Liver (tissue), 3 donors: ENCODE data around the gene WDR46.

Experiments used
- EGR1 ChIP-seq, 2 donors: IDR thresholded peaks; 2 replicates each; pipeline ENCODE4 v1.6.1; 2016 to 2018; ENCODE audit warnings: antibody characterized with exemption in 2 of 2, low read depth in 2 of 2
- FOXA1 ChIP-seq: IDR thresholded peaks from 2 replicates; pipeline ENCODE4 v1.6.1; 2016; ENCODE audit warnings: antibody characterized with exemption
- HNF4A ChIP-seq, 2 donors: conservative IDR thresholded peaks; 2 replicates each; pipeline ENCODE4 v1.6.1; 2016; ENCODE audit warnings: antibody characterized with exemption in 2 of 2, mild to moderate bottlenecking in 2 of 2
- JUND ChIP-seq, 2 donors: IDR thresholded peaks; 2 replicates each; pipeline ENCODE4 v1.6.1; 2016; ENCODE audit warnings: antibody characterized with exemption in 2 of 2
- NR2F2 ChIP-seq: IDR thresholded peaks from 2 replicates; pipeline ENCODE4 v1.6.1; 2016; ENCODE audit warnings: antibody characterized with exemption
- RAD21 ChIP-seq, 2 donors: IDR thresholded peaks; 2 replicates each; pipeline ENCODE4 v1.6.1; 2016; ENCODE audit warnings: antibody characterized with exemption in 2 of 2, mild to moderate bottlenecking in 2 of 2
- RXRA ChIP-seq, 2 donors: IDR thresholded peaks; 2 replicates each; pipeline ENCODE4 v1.6.1; 2017 to 2018; ENCODE audit warnings: antibody characterized with exemption in 2 of 2, mild to moderate bottlenecking in 1 of 2
- SP1 ChIP-seq: IDR thresholded peaks from 2 replicates; pipeline ENCODE4 v1.6.1; 2018; ENCODE audit warnings: antibody characterized with exemption, mild to moderate bottlenecking
- TAF1 ChIP-seq: conservative IDR thresholded peaks from 2 replicates; pipeline ENCODE4 v1.6.1; 2016; ENCODE audit warnings: antibody characterized with exemption, mild to moderate bottlenecking
- YY1 ChIP-seq: IDR thresholded peaks from 2 replicates; pipeline ENCODE4 v1.6.1; 2016; ENCODE audit warnings: antibody characterized with exemption, mild to moderate bottlenecking
- TF ChIP-seq, protein P1 (sequence below): fragments of 150-350 bp; IDR thresholded peaks from 2 replicates; pipeline ENCODE4 v1.5.1; 2017; ENCODE audit warnings: improper control_type of control experiment, low read depth, low read length; ENCODE audit not compliant: missing input control
- TF ChIP-seq, protein P2 (sequence below): IDR thresholded peaks from 2 replicates; pipeline ENCODE4 v1.6.1; 2016; ENCODE audit warnings: antibody characterized with exemption, mild to moderate bottlenecking
- TF ChIP-seq, protein P3 (sequence below): IDR thresholded peaks from 2 replicates; pipeline ENCODE4 v1.6.1; 2016; ENCODE audit warnings: antibody characterized with exemption
- TF ChIP-seq, protein P4 (sequence below): IDR thresholded peaks from 2 replicates; pipeline ENCODE4 v1.6.1; 2016; ENCODE audit warnings: antibody characterized with exemption
- donor health status: healthy.
- donor health status: healthy.

DNA sequence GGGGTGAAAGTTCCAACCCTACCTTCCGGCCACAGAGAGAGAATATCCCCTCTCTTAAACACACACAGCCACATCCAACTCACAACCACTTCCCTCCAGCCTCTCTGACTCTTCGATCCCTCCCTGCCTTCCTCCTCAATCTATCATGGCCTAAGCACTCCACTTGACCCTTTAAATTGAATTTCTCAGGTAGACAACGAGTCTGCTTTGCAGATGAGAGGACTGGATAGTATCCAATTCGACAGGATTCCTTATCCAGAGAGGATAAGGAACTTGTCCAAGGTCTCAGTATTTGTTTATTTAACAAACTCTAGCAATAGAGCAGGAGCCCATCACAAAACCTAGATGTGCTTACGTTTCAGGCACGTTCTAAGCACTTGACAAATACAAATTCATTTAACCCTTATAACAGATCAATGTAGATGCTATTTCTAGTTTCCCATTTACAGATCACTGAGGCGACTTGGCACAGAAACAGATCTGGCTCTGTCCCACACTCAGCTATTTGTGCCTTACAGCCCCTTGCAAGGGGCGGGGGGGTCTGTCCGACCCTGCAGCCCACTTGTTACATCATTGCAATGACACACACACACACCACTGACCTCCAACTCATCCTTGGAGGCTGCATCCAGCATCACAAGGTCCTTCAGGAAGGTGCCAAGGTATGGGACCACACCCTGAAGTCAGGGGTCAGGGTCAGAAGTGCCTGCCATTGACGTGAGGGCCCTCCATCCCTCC, 5.2 kb upstream of the WDR46 start:
- TF ChIP-seq, protein P1, sequence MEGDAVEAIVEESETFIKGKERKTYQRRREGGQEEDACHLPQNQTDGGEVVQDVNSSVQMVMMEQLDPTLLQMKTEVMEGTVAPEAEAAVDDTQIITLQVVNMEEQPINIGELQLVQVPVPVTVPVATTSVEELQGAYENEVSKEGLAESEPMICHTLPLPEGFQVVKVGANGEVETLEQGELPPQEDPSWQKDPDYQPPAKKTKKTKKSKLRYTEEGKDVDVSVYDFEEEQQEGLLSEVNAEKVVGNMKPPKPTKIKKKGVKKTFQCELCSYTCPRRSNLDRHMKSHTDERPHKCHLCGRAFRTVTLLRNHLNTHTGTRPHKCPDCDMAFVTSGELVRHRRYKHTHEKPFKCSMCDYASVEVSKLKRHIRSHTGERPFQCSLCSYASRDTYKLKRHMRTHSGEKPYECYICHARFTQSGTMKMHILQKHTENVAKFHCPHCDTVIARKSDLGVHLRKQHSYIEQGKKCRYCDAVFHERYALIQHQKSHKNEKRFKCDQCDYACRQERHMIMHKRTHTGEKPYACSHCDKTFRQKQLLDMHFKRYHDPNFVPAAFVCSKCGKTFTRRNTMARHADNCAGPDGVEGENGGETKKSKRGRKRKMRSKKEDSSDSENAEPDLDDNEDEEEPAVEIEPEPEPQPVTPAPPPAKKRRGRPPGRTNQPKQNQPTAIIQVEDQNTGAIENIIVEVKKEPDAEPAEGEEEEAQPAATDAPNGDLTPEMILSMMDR: no peak
- TF ChIP-seq, protein P2, sequence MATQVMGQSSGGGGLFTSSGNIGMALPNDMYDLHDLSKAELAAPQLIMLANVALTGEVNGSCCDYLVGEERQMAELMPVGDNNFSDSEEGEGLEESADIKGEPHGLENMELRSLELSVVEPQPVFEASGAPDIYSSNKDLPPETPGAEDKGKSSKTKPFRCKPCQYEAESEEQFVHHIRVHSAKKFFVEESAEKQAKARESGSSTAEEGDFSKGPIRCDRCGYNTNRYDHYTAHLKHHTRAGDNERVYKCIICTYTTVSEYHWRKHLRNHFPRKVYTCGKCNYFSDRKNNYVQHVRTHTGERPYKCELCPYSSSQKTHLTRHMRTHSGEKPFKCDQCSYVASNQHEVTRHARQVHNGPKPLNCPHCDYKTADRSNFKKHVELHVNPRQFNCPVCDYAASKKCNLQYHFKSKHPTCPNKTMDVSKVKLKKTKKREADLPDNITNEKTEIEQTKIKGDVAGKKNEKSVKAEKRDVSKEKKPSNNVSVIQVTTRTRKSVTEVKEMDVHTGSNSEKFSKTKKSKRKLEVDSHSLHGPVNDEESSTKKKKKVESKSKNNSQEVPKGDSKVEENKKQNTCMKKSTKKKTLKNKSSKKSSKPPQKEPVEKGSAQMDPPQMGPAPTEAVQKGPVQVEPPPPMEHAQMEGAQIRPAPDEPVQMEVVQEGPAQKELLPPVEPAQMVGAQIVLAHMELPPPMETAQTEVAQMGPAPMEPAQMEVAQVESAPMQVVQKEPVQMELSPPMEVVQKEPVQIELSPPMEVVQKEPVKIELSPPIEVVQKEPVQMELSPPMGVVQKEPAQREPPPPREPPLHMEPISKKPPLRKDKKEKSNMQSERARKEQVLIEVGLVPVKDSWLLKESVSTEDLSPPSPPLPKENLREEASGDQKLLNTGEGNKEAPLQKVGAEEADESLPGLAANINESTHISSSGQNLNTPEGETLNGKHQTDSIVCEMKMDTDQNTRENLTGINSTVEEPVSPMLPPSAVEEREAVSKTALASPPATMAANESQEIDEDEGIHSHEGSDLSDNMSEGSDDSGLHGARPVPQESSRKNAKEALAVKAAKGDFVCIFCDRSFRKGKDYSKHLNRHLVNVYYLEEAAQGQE: no peak
- TF ChIP-seq TAF1 (no peak), RXRA (IDR thresholded peaks at IDR 0.05) (no peak), FOXA1 (no peak), RAD21 (IDR thresholded peaks at IDR 0.05) (no peak), YY1 (no peak), SP1 (no peak), EGR1 (IDR thresholded peaks at IDR 0.05; ENCODE audit: low read depth in 2 of 2) (no peak), JUND (IDR thresholded peaks at IDR 0.05) (no peak), NR2F2 (no peak), HNF4A (conservative IDR thresholded peaks at IDR 0.05) (no peak)
- TF ChIP-seq, protein P3, sequence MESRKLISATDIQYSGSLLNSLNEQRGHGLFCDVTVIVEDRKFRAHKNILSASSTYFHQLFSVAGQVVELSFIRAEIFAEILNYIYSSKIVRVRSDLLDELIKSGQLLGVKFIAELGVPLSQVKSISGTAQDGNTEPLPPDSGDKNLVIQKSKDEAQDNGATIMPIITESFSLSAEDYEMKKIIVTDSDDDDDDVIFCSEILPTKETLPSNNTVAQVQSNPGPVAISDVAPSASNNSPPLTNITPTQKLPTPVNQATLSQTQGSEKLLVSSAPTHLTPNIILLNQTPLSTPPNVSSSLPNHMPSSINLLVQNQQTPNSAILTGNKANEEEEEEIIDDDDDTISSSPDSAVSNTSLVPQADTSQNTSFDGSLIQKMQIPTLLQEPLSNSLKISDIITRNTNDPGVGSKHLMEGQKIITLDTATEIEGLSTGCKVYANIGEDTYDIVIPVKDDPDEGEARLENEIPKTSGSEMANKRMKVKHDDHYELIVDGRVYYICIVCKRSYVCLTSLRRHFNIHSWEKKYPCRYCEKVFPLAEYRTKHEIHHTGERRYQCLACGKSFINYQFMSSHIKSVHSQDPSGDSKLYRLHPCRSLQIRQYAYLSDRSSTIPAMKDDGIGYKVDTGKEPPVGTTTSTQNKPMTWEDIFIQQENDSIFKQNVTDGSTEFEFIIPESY: no peak
- TF ChIP-seq, protein P4, sequence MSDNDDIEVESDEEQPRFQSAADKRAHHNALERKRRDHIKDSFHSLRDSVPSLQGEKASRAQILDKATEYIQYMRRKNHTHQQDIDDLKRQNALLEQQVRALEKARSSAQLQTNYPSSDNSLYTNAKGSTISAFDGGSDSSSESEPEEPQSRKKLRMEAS: no peak
